ENCODE measurements around the gene TSPAN14.
A peak's percentile ranks its signal among the peaks of the same experiment; 100 is the strongest.

The TSPAN14 gene

DNA sequence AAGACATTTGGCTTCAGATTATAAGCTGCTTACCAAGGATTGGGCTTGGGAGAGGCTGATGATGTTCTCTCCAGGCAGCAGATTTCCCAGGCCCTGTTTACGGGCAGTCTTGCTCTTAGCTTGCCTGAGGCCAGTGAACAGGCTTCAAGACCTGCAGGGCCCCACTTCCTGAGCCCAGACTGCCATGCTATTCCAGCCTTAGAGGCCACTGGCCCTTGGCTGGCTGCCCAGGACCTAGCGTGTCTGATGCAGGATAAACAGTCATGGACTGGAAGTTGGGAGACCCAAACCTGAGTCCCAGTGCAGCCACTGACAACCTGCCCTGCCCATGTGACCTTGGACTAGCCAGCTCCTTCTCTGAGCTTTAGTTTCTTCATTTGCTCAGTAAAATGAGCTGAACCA lies 42.8 kb upstream of the TSPAN14 start:
- TF ChIP-seq EZH2phosphoT487 (IDR thresholded peaks at IDR 0.05; ENCODE audit: borderline replicate concordance) = no peak
- TF ChIP-seq, protein P1, sequence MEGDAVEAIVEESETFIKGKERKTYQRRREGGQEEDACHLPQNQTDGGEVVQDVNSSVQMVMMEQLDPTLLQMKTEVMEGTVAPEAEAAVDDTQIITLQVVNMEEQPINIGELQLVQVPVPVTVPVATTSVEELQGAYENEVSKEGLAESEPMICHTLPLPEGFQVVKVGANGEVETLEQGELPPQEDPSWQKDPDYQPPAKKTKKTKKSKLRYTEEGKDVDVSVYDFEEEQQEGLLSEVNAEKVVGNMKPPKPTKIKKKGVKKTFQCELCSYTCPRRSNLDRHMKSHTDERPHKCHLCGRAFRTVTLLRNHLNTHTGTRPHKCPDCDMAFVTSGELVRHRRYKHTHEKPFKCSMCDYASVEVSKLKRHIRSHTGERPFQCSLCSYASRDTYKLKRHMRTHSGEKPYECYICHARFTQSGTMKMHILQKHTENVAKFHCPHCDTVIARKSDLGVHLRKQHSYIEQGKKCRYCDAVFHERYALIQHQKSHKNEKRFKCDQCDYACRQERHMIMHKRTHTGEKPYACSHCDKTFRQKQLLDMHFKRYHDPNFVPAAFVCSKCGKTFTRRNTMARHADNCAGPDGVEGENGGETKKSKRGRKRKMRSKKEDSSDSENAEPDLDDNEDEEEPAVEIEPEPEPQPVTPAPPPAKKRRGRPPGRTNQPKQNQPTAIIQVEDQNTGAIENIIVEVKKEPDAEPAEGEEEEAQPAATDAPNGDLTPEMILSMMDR (conservative IDR thresholded peaks at IDR 0.05; ENCODE audit: low read length) = no peak
- peak overlapping the region; percentile 73 for H3K4me2 ChIP-seq (ENCODE audit: low read depth, low read length, poor library complexity, severe bottlenecking)
- H3K9me2 ChIP-seq (replicated peaks; ENCODE audit: low read depth, low read length) = no peaks in the 10 kb centered on the region
- no peak overlapping the region for H2AFZ ChIP-seq (ENCODE audit: low read length)
- no peaks in the 10 kb centered on the region for H3K36me3 ChIP-seq (ENCODE audit: insufficient read depth, low read length)
- peak overlapping the region; percentile 88 for H3K9ac ChIP-seq (ENCODE audit: low read depth, low read length, poor library complexity, severe bottlenecking)
- H4K20me1 ChIP-seq (ENCODE audit: insufficient read depth, low read length, poor library complexity, severe bottlenecking) = peaks cover 21% of the 10 kb centered on the region
- no peaks in the 10 kb centered on the region for H3K9me3 ChIP-seq (ENCODE audit: insufficient read depth, low read depth, low read length)
- peaks cover 71% of the 10 kb centered on the region for H3K4me1 ChIP-seq (ENCODE audit: insufficient read depth, low read length, poor library complexity, severe bottlenecking)
- no peaks in the 10 kb centered on the region for H3F3A ChIP-seq (ENCODE audit: low read depth)
- H3K27me3 ChIP-seq (ENCODE audit: insufficient read depth, low read length, poor library complexity, severe bottlenecking) = no peaks in the 10 kb centered on the region
- peak overlapping the region; percentile 86 for H3K4me3 ChIP-seq (ENCODE audit: low read length, poor library complexity, severe bottlenecking)
- H3K79me2 ChIP-seq (ENCODE audit: insufficient read depth, low read length) = peaks cover 79% of the 10 kb centered on the region

DNA sequence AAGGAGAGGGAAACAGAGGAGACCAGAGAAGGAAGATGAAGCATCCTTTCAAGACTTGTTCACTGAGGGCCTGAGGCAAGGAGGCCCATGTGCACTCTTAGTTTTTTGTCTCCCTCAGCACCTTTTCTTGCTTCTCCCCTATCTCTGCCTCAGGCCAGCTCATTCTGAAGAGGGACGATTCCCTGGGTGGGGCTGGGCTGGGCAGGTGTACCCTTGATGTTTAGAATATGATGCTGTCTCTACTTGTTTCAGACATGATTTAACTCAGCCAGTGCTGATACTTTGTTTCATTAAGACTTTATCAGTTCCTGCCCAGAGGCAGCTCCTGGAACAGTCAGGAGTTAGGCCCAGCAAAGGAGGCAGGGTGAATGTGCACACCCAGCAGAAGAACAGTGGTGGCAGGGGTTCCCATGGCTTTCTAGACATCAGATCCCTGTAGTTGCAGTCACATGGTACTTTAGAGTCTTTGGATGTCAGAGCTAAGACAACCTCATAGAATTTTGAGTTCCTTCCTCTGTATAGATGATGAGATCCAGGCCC lies 42.4 kb upstream of the TSPAN14 start:
- H3K9me3 ChIP-seq (ENCODE audit: insufficient read depth, low read depth, low read length) = no peaks in the 10 kb centered on the region
- no peaks in the 10 kb centered on the region for H3K27me3 ChIP-seq (ENCODE audit: insufficient read depth, low read length, poor library complexity, severe bottlenecking)
- H3K36me3 ChIP-seq (ENCODE audit: insufficient read depth, low read length) = no peaks in the 10 kb centered on the region
- no peaks in the 10 kb centered on the region for H3K9me2 ChIP-seq (replicated peaks; ENCODE audit: low read depth, low read length)
- no peaks in the 10 kb centered on the region for H3F3A ChIP-seq (ENCODE audit: low read depth)
- H3K4me3 ChIP-seq (ENCODE audit: low read length, poor library complexity, severe bottlenecking) = peak overlapping the region; percentile 86
- peaks cover 76% of the 10 kb centered on the region for H3K4me1 ChIP-seq (ENCODE audit: insufficient read depth, low read length, poor library complexity, severe bottlenecking)
- H2AFZ ChIP-seq (ENCODE audit: low read length) = no peak overlapping the region
- peaks cover 26% of the 10 kb centered on the region for H4K20me1 ChIP-seq (ENCODE audit: insufficient read depth, low read length, poor library complexity, severe bottlenecking)
- no peak for TF ChIP-seq EZH2phosphoT487 (IDR thresholded peaks at IDR 0.05; ENCODE audit: borderline replicate concordance)
- TF ChIP-seq, protein P1 (conservative IDR thresholded peaks at IDR 0.05; ENCODE audit: low read length) = no peak
- peak overlapping the region; percentile 73 for H3K4me2 ChIP-seq (ENCODE audit: low read depth, low read length, poor library complexity, severe bottlenecking)
- peak overlapping the region; percentile 88 for H3K9ac ChIP-seq (ENCODE audit: low read depth, low read length, poor library complexity, severe bottlenecking)
- peaks cover 82% of the 10 kb centered on the region for H3K79me2 ChIP-seq (ENCODE audit: insufficient read depth, low read length)

DNA sequence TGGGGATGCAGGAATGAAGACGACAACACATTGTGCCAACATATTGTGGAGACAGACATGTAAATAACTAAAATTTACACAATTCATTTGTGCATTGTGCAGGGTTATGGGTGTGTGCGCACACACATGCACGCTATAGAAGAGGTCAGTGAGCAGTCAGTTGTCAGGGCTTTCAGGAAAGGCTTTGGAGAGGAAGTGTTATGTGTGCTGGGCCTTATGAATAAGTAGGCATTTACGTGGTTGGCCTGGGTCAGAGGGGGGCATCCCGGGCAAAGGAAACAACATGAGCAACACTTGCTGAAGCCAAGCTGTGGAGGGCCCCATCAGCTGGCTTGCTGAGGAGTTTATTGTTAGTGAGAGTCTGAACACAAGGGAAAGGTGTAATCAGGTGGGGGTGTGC lies 41.6 kb upstream of the TSPAN14 start:
- Histone ChIP-seq H3K4me1 (ENCODE audit: insufficient read depth, low read length, poor library complexity, severe bottlenecking) (peaks cover 77% of the 10 kb centered on the region), H3F3A (ENCODE audit: low read depth) (no peaks in the 10 kb centered on the region)

More for the DNA sequence above, 41.6 kb upstream of the TSPAN14 start:
- Histone ChIP-seq H3K9ac (ENCODE audit: low read depth, low read length, poor library complexity, severe bottlenecking) (peak overlapping the region; percentile 88), H3K79me2 (ENCODE audit: insufficient read depth, low read length) (peaks cover 82% of the 10 kb centered on the region), H3K4me3 (ENCODE audit: low read length, poor library complexity, severe bottlenecking) (peak overlapping the region; percentile 37), H3K9me2 (replicated peaks; ENCODE audit: low read depth, low read length) (no peaks in the 10 kb centered on the region), H3K4me2 (ENCODE audit: low read depth, low read length, poor library complexity, severe bottlenecking) (peak overlapping the region; percentile 73), H2AFZ (ENCODE audit: low read length) (no peak overlapping the region), H3K36me3 (ENCODE audit: insufficient read depth, low read length) (no peaks in the 10 kb centered on the region), H3K27me3 (ENCODE audit: insufficient read depth, low read length, poor library complexity, severe bottlenecking) (no peaks in the 10 kb centered on the region), H3K9me3 (ENCODE audit: insufficient read depth, low read depth, low read length) (no peaks in the 10 kb centered on the region), H4K20me1 (ENCODE audit: insufficient read depth, low read length, poor library complexity, severe bottlenecking) (peaks cover 26% of the 10 kb centered on the region)
- TF ChIP-seq, protein P1 (conservative IDR thresholded peaks at IDR 0.05; ENCODE audit: low read length) = no peak
- TF ChIP-seq EZH2phosphoT487 (IDR thresholded peaks at IDR 0.05; ENCODE audit: borderline replicate concordance) = no peak
